LHCN-M2 (cell line): ENCODE data around the gene FRRS1. TPM values are rescaled to one million over a fixed set of nuclear protein-coding genes. Genes with fewer than 3 reads are reported as not detected.
A peak's percentile ranks its signal among the peaks of the same experiment; 100 is the strongest.

Source experiments
- DNase-seq: peaks from one replicate; pipeline ENCODE4 v3.0.0-alpha.2; 2012; ENCODE audit warnings: low read depth
- total RNA-seq: library from RNA; depleted of rRNA; stranded (reverse); fragments of >200 nt; gene quantifications from 2 replicates; pipeline ENCODE4 v1.2.3, GENCODE V29; 2014

The FRRS1 gene
- total RNA-seq, 1 experiment from 2014 or later: 7.2 TPM

DNA sequence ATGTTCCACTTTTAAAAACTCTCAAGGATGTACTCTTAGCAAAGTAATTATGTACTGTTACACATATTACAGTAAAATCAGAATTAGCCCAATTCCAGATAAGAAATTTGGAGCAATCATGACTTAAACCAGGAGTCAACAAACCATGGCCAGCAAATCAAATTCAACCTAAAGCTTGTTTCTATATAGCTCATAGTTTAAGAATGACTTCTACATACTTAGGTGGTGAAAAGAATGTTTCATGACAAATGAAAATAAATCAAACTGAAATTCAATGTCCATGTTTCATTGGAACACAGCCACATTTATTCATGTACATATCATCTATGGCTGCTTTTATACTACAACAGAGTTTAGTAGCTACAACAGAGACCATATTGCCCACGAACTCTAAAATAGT is 35.1 kb downstream of the FRRS1 start:
- no peak for DNase-seq

DNA sequence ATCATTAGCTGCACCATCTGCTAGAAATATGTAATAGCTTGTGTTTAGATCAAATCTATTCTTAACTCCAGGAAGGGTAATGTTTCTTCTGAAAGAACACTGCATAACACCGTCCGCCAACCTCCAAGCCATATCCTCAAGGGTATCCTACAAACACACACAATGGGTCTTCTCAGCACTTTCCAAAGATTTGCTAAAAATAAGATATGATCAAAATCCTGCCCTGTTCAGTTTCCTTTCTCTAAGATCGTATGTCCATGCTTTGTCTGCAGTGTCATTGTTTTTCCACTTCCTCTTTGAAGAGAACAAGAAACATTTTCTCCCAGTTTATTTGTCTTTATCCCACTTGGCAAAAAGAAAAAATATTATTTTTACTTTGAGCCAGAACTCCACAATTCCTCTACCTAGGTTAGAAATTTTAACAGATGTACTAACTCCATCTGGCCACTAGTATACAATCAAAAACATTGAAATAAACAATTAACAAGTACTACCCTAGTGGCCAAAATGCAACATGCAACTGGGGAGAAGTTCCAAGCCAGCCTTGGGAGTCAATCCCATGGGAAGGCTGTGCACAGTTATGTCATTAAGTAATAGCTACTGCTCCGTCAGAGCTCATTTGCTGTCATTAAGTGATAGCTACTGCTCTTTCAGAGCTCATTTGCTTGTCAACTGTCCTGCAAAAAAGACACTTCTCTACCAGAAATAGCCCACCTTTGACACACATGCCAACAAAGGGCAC is 37.8 kb downstream of the FRRS1 start:
- DNase-seq: peak; percentile 59

DNA sequence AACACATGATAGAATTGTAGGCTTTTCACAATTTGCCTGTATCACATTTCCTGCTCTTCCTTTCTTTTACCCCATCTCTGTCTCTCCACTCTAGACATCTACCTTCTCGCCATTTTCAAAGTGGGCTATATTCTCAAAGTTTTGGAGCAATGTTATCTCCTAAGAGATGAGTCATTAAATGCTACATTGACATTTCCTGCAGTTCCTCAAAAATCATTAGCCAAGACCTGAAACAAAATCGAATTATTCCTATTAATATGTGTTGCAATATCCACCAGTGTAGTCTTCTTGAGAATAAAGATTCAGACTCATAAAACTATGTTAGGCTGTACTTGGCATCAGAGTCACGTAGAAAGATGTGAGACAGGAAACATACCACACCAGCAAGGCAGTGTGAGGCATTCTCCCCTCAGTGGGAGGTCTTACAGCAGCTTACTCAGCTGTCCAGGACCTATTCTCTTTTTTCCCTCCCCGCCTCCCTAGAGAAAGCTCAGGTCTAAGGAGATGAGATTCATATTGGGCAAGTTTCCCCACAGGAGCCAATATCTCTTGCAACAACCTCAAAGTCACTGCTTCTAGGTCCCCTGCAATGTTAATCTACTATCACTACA is 38.8 kb downstream of the FRRS1 start:
- peak; percentile 80 for DNase-seq

DNA sequence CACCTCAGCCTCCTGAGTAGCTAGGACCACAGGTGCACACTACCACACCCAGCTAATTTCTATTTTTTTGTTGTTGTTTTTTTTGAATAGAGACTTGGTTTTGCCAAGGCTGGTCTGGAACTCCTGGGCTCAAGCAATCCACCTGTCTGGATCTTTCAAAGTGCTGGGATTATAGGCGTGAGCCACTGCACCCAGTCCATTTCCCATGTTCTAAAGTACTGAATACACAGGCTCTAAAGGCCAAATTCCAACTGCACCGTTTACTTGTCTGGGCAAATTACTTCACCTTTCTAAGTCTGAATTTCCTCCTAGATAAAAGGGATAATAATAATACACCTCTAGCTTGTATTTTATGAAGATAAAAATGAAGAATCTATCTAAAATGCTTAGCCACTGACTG is 39.6 kb downstream of the FRRS1 start:
- DNase-seq: no peak

DNA sequence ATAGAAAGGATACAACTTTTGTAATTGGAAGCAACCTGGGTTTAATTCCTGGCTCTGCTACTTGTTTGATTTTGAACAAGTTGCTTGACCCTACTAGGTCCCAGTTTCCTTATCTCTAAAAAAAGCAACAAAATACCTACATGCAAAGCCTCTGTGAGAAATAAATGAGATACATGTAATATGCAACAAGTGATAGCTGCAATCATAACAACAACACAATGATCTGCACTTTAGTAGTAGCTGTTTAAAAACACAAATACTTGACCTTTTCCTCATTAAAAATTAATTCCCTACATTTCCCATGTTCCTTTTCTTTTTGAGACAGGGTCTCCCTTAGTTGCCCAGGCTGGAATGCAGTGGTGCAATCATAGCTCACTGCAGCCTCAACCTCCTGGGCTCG is 40.0 kb downstream of the FRRS1 start:
- DNase-seq: no peak

GRCh38 chr1:99725996-99726395 is 40.4 kb downstream of the FRRS1 start:
- no peak for DNase-seq

DNA sequence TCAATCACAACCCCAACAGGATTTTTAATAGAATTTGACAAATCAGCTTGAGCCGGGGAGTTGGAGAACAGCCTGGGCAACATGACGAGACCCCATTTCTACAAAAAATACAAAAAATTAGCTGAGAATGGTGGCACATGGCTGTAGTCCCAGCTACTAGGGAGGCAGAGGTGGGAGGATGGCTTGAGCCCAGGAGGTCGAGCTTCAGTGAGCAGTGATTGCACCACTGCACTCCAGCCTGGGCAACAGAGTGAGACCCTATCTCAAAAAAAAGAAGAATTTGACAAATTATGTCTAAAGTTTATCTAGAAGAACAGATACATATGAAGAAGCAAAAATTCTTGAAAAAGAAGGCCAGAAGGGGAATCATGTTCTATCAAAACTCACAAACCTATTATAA is 43.2 kb downstream of the FRRS1 start:
- no peak for DNase-seq

GRCh38 chr1:99717005-99717404 is 49.4 kb downstream of the FRRS1 start:
- DNase-seq: no peak

DNA sequence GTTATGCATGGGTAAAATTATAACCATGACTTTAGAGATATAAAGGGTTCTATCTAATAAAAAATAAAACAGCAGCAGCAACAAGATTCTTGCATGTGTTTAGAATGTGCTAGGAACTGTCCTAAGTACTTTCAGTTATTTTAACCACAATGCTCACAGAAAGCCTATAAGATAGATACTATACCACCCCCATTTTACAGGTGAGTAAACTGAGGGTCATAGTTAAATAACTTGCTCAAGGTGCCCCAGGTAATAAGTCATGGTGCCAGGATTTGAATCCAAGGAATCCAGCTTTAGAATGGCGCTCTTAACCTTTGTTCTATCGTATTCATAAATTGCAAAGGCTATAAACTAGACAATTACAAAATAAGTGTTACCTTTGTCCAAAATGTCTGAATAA is 53.4 kb downstream of the FRRS1 start:
- DNase-seq: no peak

DNA sequence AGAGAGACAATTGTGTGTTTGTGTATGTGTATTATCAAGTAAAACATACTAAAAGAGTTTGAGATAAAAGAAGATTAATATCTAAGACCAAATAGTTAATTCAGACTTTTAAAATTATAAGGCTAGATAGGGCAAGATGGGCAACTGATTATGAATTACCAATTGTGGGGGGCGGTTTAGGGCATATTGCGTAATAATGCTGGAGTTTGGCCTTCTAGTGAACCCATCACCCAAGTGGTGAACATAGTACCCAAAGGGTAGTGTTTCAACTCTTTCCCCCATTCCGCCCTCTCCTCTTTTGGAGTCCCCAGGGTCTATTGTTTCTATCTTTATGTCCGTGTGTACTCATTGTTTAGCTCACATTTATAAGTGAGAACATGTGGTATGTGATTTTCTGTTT is 55.4 kb downstream of the FRRS1 start:
- DNase-seq: no peak

- peak; percentile 66 for DNase-seq
These were observed 58.8 kb downstream of the FRRS1 start for GRCh38 chr1:99707535-99708142.

GRCh38 chr1:99705385-99705784 is 61.0 kb downstream of the FRRS1 start:
- peak; percentile 36 for DNase-seq

- no peak for DNase-seq
These were observed 62.0 kb downstream of the FRRS1 start for GRCh38 chr1:99704356-99704816.

GRCh38 chr1:99702221-99702620 is 64.2 kb downstream of the FRRS1 start:
- DNase-seq: peak; percentile 68

GRCh38 chr1:99700020-99700419 is 66.4 kb downstream of the FRRS1 start:
- no peak for DNase-seq

GRCh38 chr1:99697580-99697979 is 68.9 kb downstream of the FRRS1 start:
- no peak for DNase-seq

- DNase-seq: no peak
These were observed 69.8 kb downstream of the FRRS1 start for GRCh38 chr1:99696616-99697015.

DNA sequence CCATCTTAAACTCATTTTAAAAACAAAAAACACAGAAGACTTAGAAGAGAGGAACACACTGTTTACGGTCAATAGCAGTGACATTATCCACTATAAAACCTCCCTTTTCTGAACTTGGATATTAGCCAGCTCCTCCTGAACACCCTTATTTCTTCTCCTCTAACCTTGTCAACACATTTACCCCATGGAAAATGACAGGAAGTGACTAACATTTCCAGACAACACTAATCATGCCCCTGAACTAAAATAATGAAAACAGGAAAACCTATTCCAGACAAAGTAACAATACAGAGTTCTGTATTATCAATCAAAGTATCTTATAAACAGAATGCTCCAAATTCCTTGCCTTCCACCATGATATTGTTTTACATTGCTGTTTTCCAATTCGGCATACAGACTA is 75.3 kb downstream of the FRRS1 start:
- no peak for DNase-seq

- DNase-seq: peak; percentile 100
These were observed 80.8 kb downstream of the FRRS1 start for GRCh38 chr1:99685516-99686180.

DNA sequence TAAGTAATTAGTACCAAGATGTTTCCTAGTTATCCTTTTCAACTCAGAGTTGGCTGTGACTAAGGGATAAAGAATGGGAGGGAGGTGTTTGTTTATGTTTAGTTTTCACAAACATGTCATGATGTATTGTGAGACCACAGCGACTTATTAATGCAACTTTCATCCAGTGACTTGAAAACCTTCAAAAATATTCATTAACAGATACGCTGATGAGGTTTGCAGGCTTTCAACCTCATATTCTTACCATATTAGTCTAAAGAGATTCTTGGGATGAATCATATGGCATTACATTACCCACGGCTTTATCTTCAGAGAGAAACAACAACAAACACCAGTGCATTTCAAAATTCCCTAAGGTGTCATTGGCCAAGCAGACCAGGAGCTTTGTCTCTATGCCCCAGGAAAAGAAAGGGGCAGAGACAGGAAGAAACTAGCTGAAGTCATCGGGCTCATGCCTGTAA is 84.1 kb downstream of the FRRS1 start:
- DNase-seq: peak; percentile 99

- peak; percentile 95 for DNase-seq
These were observed 84.9 kb downstream of the FRRS1 start for GRCh38 chr1:99681583-99681982.

- DNase-seq: peak; percentile 85
These were observed 86.2 kb downstream of the FRRS1 start for GRCh38 chr1:99680270-99680669.
